Fibroblast of lung (primary cell): Measurements from ENCODE around the gene MAN1A1. TPM values are rescaled to one million over a fixed set of nuclear protein-coding genes. Genes with fewer than 3 reads are reported as not detected.

ENCODE experiments used
- DNase-seq, 2 donors: peaks; one replicate each; pipeline versions ENCODE4 v3.0.0 to v3.0.0-alpha.2; 2010; ENCODE audit warnings: low read depth in 2 of 2
- H2AFZ ChIP-seq: 2 replicates; pipeline ENCODE4 v1.5.1; 2012; ENCODE audit warnings: low read length, control low read depth, inconsistent platforms
- H3K27ac ChIP-seq: 2 replicates; pipeline ENCODE4 v1.5.1; 2011; ENCODE audit warnings: low read length, control low read depth; ENCODE audit not compliant: insufficient read depth
- H3K27me3 ChIP-seq: 2 replicates; pipeline ENCODE4 v1.5.1; 2011; ENCODE audit warnings: mild to moderate bottlenecking, low read length; ENCODE audit not compliant: control insufficient read depth, insufficient read depth
- H3K36me3 ChIP-seq: 2 replicates; pipeline ENCODE4 v1.5.1; 2011; ENCODE audit warnings: low read length; ENCODE audit not compliant: control insufficient read depth, insufficient read depth
- H3K4me1 ChIP-seq: 2 replicates; pipeline ENCODE4 v1.5.1; 2011; ENCODE audit warnings: low read length; ENCODE audit not compliant: control insufficient read depth, insufficient read depth; ENCODE audit errors: extremely low read depth
- H3K4me2 ChIP-seq: 2 replicates; pipeline ENCODE4 v1.5.1; 2011; ENCODE audit warnings: low read length, control low read depth; ENCODE audit not compliant: insufficient read depth; ENCODE audit errors: extremely low read depth
- H3K4me3 ChIP-seq, 4 experiments: fragments of 200-600 bp in 1 of 4; sonication (generic) in 1 of 4; replicated peaks in 1 of 4; 2 replicates each; pipeline ENCODE4 v1.5.1; 2011 to 2016; ENCODE audit warnings: low read length in 4 of 4, low read depth in 3 of 4, mild to moderate bottlenecking in 3 of 4, control low read depth in 2 of 4, inconsistent platforms in 1 of 4, mixed read lengths in 1 of 4; ENCODE audit not compliant: insufficient read depth in 1 of 4; ENCODE audit errors: control extremely low read depth in 1 of 4
- H3K79me2 ChIP-seq: 2 replicates; pipeline ENCODE4 v1.5.1; 2012; ENCODE audit warnings: mild to moderate bottlenecking, low read length, inconsistent platforms; ENCODE audit not compliant: control insufficient read depth, insufficient read depth
- H3K9ac ChIP-seq: 2 replicates; pipeline ENCODE4 v1.5.1; 2011; ENCODE audit warnings: mild to moderate bottlenecking, low read length, control low read depth; ENCODE audit not compliant: insufficient read depth
- H3K9me3 ChIP-seq: 2 replicates; pipeline ENCODE4 v1.5.1; 2012; ENCODE audit warnings: low read depth, low read length; ENCODE audit not compliant: control insufficient read depth, insufficient read depth
- H4K20me1 ChIP-seq: 2 replicates; pipeline ENCODE4 v1.5.1; 2011; ENCODE audit warnings: low read length; ENCODE audit not compliant: control insufficient read depth, insufficient read depth; ENCODE audit errors: extremely low read depth
- CTCF ChIP-seq, 2 donors: IDR thresholded peaks in 1 of 2; conservative IDR thresholded peaks in 1 of 2; 1 replicate in 1 of 2; 2 replicates in 1 of 2; pipeline ENCODE4 v1.5.1; 2011 to 2012; ENCODE audit warnings: low read length in 2 of 2, control low read depth in 1 of 2, inconsistent platforms in 1 of 2, low read depth in 1 of 2, mild to moderate bottlenecking in 1 of 2
- EZH2 ChIP-seq: IDR thresholded peaks from 2 replicates; pipeline ENCODE4 v1.5.1; 2012; ENCODE audit warnings: low read length, control low read depth, mild to moderate bottlenecking; ENCODE audit errors: missing control alignments
- polyA plus RNA-seq, 2 donors: library from polyadenylated mRNA; depleted of rRNA in 1 of 2; stranded (reverse) in 1 of 2; unstranded in 1 of 2; fragments of >200 nt; gene quantifications; 2 replicates each; pipeline ENCODE4 v1.2.1, GENCODE V29; 2011 to 2012; ENCODE audit warnings: missing spikeins in 1 of 2
- total RNA-seq: library from RNA; depleted of rRNA; stranded (reverse); fragments of >200 nt; gene quantifications from 2 replicates; pipeline ENCODE4 v1.2.1, GENCODE V29; 2014

Gene MAN1A1
- total and polyA plus RNA-seq, 2 donors (not counting 1 experiment from before 2014, with no cell fraction given): 39.5 to 120 TPM

DNA sequence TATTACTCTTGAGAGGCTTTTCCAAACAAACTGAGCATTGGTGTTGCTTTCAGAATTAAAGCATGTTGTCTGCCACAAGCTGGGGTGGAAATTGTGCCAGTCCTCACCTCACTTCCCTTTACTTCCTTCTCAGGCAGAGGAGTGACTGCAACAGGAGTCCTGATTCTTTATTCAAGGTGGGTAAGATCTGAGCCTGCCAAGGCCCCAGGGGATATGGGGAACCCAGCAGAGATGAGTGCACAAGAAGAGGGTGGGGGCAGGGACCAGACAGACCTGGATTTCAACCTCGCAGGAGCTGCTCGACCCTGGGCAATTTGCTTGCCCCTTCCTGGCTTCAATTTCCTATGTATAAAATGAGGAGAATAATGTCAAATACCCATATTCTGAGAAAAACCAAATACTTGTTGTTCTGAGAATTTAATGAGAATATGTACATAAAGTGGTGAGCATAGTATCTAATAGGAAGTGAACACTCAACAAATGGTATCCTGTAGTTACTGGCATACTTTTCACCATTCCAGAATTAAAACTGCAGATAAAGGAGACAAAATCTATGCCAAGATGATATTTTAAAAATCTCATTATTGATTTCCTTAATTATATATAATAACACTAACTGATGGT is 17.8 kb downstream of the MAN1A1 start:
- no peak for DNase-seq
- Histone ChIP-seq H3K4me3 (no peak overlapping the region), H4K20me1 (no peaks in the 10 kb centered on the region), H3K36me3 (no peaks in the 10 kb centered on the region), H3K9ac (no peak overlapping the region), H3K27ac (no peak overlapping the region), H3K9me3 (no peaks in the 10 kb centered on the region), H3K27me3 (no peaks in the 10 kb centered on the region), H3K4me1 (no peaks in the 10 kb centered on the region), H2AFZ (no peak overlapping the region), H3K4me2 (no peak overlapping the region), H3K79me2 (no peaks in the 10 kb centered on the region)
- TF ChIP-seq CTCF (conservative IDR thresholded peaks at IDR 0.05 in 1 of 2, IDR thresholded peaks at IDR 0.05 in 1 of 2; ENCODE audit: low read depth in 1 of 2, low read length in 2 of 2) (no peak), EZH2 (no peak)

- Histone ChIP-seq H3K4me3 (no peak overlapping the region), H2AFZ (no peak overlapping the region), H4K20me1 (no peaks in the 10 kb centered on the region), H3K79me2 (no peaks in the 10 kb centered on the region), H3K36me3 (no peaks in the 10 kb centered on the region), H3K27ac (no peak overlapping the region), H3K9ac (no peak overlapping the region), H3K9me3 (no peaks in the 10 kb centered on the region), H3K4me2 (no peak overlapping the region), H3K4me1 (no peaks in the 10 kb centered on the region), H3K27me3 (no peaks in the 10 kb centered on the region)
- no peak for DNase-seq
- no peak for TF ChIP-seq CTCF (conservative IDR thresholded peaks at IDR 0.05 in 1 of 2, IDR thresholded peaks at IDR 0.05 in 1 of 2; ENCODE audit: low read depth in 1 of 2, low read length in 2 of 2)
- TF ChIP-seq EZH2: no peak
Measured at GRCh38 chr6:119330520-119331113, 18.9 kb downstream of the MAN1A1 start.

DNA sequence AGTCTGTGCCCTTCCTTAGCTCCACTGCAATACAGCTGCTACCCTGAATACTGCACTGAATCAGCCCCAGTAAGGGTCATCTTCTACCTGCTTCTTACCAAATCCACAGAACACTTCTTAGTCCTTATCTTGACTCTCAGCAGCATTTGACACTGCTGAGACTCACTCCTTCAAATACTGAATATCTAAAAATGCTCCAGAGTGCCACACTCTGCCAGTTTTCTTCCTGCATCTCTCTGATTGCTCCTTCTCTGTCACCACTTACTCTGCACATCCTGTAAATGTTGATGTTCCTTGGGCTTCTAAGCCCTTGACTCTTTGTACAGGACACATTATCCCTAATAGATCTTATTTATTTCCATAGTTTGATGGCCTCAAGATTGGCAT is 19.8 kb downstream of the MAN1A1 start:
- no peaks in the 10 kb centered on the region for H4K20me1 ChIP-seq
- H3K4me2 ChIP-seq: no peak overlapping the region
- no peak for TF ChIP-seq EZH2
- no peak for TF ChIP-seq CTCF (conservative IDR thresholded peaks at IDR 0.05 in 1 of 2, IDR thresholded peaks at IDR 0.05 in 1 of 2; ENCODE audit: low read depth in 1 of 2, low read length in 2 of 2)
- no peak overlapping the region for H3K9ac ChIP-seq
- no peak overlapping the region for H3K4me3 ChIP-seq
- no peak for DNase-seq
- no peaks in the 10 kb centered on the region for H3K9me3 ChIP-seq
- H3K36me3 ChIP-seq: no peaks in the 10 kb centered on the region
- no peaks in the 10 kb centered on the region for H3K27me3 ChIP-seq
- no peak overlapping the region for H3K27ac ChIP-seq
- no peaks in the 10 kb centered on the region for H3K79me2 ChIP-seq
- no peak overlapping the region for H2AFZ ChIP-seq
- no peaks in the 10 kb centered on the region for H3K4me1 ChIP-seq
